ENCODE measurements around the gene KCTD2. TPM values are rescaled to one million over a fixed set of nuclear protein-coding genes. Genes with fewer than 3 reads are reported as not detected.

KCTD2 gene
- total and polyA plus RNA-seq, 10 donors = 11.0 to 28.4 (median 25.2) TPM

- Histone ChIP-seq H3K27me3 (replicated peaks in 1 of 7) (no peaks in the 10 kb centered on the region), H3K4me3 (no peak overlapping the region), H3K27ac (no peak overlapping the region), H3K9me3 (no peaks in the 10 kb centered on the region), H3K4me1 (no peaks in the 10 kb centered on the region), H3K36me3 (peaks cover 0 to 29% (median 0%) of the 10 kb centered on the region in 6 donors)
- DNase-seq = no peak
- intact Hi-C loops (cut with DNase I; ENCODE audit: low total_unique reads) = no loop called here
- 77 to 89% (median 83%) methylated on average over 4 to 15 of the region's 15 CpGs for WGBS, 5 donors
- TF ChIP-seq POLR2AphosphoS5 (IDR thresholded peaks at IDR 0.05) = no peak
- no peak for TF ChIP-seq POLR2A (IDR thresholded peaks at IDR 0.05)
- no peak for TF ChIP-seq CTCF (IDR thresholded peaks at IDR 0.05 in 8 of 11, conservative IDR thresholded peaks at IDR 0.05 in 3 of 11)
These were observed 44.8 kb upstream of the KCTD2 start for GRCh38 chr17:75001915-75002843.

- Histone ChIP-seq H3K27me3 (replicated peaks in 1 of 7) (no peaks in the 10 kb centered on the region), H3K36me3 (peaks cover 0 to 29% (median 0%) of the 10 kb centered on the region in 6 donors), H3K4me3 (no peak overlapping the region), H3K4me1 (no peaks in the 10 kb centered on the region), H3K9me3 (no peaks in the 10 kb centered on the region), H3K27ac (no peak overlapping the region)
- no peak for DNase-seq
- intact Hi-C loops (cut with DNase I; ENCODE audit: low total_unique reads) = no loop called here
- WGBS, 5 donors = 90 to 93% (median 92%) methylated on average over 63 to 76 of the region's 76 CpGs
- TF ChIP-seq CTCF (IDR thresholded peaks at IDR 0.05 in 8 of 11, conservative IDR thresholded peaks at IDR 0.05 in 3 of 11) (no peak), POLR2A (IDR thresholded peaks at IDR 0.05) (no peak), POLR2AphosphoS5 (IDR thresholded peaks at IDR 0.05) (no peak)
These were observed 43.7 kb upstream of the KCTD2 start for GRCh38 chr17:75003070-75003956.

GRCh38 chr17:75003957-75004355, 43.1 kb upstream of the KCTD2 start:
- WGBS, 5 donors = 92 to 97% (median 94%) methylated on average over 9 to 19 of the region's 19 CpGs
- H3K4me3 ChIP-seq = no peak overlapping the region
- H3K4me1 ChIP-seq = no peaks in the 10 kb centered on the region
- no peak overlapping the region for H3K27ac ChIP-seq
- H3K9me3 ChIP-seq = no peaks in the 10 kb centered on the region
- no peak for TF ChIP-seq CTCF (IDR thresholded peaks at IDR 0.05 in 8 of 11, conservative IDR thresholded peaks at IDR 0.05 in 3 of 11)
- no peak for TF ChIP-seq POLR2AphosphoS5 (IDR thresholded peaks at IDR 0.05)
- TF ChIP-seq POLR2A (IDR thresholded peaks at IDR 0.05) = no peak
- no peak for DNase-seq
- H3K36me3 ChIP-seq = peaks cover 0 to 29% (median 0%) of the 10 kb centered on the region in 6 donors
- intact Hi-C loops (cut with DNase I; ENCODE audit: low total_unique reads) = no loop called here
- H3K27me3 ChIP-seq (replicated peaks in 1 of 7) = no peaks in the 10 kb centered on the region

Measured in spleen (tissue), 11 donors.